ENCODE data around the gene CAMTA1.

The CAMTA1 gene

DNA sequence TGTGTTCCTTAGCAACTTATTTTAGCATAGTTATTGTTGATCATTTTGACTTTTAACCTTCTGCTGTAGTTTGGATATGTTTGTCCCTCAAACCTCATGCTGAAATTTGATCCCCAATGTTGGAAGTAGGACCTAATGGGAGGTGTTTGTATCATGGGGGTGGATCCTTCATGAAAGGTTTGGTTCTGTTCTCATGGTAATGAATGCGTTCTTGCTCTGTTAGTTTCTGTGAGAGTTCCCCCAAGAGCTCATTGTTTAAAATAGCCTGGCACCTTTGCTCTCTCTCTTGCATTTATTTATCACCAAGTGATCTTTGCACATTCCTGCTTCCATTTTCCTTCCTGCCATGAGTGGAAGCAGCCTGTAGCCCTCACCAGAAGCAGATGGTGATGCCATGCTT lies 613.7 kb downstream of the CAMTA1 start:
- no peak overlapping the region for H3K4me3 ChIP-seq (ENCODE audit: low read depth, low read length)

DNA sequence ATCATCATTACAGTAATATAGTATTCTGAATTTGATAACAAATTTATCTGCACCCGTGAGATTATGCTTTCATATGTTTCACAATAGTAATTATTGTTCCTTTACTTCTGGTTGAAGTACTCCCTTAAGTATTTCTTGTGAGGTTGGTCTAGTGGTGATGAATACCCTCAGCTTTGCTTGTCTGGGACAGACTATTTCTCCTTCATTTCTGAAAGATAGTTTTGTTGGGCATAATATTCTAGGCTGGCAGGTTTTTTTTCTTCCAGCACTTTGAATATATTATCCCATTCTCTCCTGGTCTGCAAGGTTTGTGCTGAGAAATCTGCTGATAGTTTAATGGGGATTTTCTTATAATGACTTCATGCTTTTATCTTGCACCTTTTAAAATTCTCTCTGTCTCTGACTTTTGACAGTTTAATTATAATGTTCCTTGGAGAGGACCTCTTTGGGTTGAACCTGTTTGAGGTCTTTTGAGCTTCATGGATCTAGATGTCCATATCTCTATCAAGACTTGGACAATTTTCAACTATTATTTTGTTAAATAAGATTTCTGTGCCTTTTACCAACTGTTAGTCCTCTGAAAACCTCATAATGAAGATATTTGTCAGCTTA lies 614.4 kb downstream of the CAMTA1 start:
- TF ChIP-seq, protein P1, sequence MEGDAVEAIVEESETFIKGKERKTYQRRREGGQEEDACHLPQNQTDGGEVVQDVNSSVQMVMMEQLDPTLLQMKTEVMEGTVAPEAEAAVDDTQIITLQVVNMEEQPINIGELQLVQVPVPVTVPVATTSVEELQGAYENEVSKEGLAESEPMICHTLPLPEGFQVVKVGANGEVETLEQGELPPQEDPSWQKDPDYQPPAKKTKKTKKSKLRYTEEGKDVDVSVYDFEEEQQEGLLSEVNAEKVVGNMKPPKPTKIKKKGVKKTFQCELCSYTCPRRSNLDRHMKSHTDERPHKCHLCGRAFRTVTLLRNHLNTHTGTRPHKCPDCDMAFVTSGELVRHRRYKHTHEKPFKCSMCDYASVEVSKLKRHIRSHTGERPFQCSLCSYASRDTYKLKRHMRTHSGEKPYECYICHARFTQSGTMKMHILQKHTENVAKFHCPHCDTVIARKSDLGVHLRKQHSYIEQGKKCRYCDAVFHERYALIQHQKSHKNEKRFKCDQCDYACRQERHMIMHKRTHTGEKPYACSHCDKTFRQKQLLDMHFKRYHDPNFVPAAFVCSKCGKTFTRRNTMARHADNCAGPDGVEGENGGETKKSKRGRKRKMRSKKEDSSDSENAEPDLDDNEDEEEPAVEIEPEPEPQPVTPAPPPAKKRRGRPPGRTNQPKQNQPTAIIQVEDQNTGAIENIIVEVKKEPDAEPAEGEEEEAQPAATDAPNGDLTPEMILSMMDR (IDR thresholded peaks at IDR 0.05; ENCODE audit: low read depth, low read length) = no peak

More for the DNA sequence above, 613.7 kb downstream of the CAMTA1 start:
- TF ChIP-seq, protein P1 (IDR thresholded peaks at IDR 0.05; ENCODE audit: low read depth, low read length) = no peak

DNA sequence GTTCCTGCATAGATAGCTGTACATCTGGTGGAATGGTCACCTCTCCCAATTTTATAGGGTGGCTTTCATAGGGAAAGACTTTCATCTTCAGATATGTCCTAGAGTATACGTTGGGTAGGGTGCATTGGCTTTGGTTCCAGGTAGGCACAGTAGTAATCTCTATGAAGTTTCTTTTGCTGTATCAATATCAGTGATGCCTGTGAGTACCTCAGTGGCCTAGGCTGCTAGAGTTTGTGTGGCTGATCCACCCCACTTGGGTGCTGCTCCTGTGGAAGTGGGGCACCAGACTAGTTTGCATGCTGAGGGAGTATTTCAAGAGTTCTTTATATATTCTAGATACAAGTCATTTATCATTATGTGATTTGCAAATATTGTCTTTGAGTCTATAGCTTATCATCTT lies 615.3 kb downstream of the CAMTA1 start:
- no peak overlapping the region for H3K4me3 ChIP-seq (ENCODE audit: low read depth, low read length)
- TF ChIP-seq, protein P1 (IDR thresholded peaks at IDR 0.05; ENCODE audit: low read depth, low read length) = no peak

More for the DNA sequence above, 614.4 kb downstream of the CAMTA1 start:
- no peak overlapping the region for H3K4me3 ChIP-seq (ENCODE audit: low read depth, low read length)

DNA sequence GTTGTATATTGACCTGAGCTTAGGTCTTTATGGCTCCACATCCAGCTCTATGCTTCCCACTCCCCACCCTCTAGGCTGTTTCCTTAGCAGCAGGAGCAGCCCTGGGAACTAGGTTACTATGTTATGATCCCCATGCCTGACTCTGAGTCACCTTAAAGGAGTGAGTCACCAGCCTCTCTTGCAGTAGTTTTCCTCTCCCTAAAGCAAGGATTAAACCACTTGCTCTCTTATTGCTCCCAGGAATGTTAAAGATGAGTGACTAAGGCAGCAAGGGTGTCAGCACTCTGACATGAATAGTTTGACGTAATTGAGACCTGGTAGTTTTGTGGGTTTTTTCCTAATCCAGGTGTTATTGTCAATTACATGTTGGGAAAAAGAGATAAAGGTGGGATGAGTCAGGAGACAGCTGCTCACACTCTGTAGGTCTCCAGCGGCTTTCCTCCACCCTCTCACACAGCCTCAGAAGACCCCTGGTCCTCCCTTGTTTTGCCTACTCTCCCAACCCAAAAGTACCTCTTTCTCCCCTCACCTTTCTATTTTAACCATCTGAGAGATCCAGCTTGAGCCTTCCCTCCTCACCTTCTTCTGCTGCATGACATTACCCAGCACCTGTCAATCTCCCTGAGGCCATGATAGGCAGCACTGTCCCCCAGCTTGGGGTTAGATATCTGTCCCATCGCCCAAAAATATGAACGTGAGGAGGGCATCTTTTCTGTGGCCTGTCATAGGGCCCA lies 616.7 kb downstream of the CAMTA1 start:
- TF ChIP-seq, protein P1 (IDR thresholded peaks at IDR 0.05; ENCODE audit: low read depth, low read length) = no peak
- H3K4me3 ChIP-seq (ENCODE audit: low read depth, low read length) = no peak overlapping the region

DNA sequence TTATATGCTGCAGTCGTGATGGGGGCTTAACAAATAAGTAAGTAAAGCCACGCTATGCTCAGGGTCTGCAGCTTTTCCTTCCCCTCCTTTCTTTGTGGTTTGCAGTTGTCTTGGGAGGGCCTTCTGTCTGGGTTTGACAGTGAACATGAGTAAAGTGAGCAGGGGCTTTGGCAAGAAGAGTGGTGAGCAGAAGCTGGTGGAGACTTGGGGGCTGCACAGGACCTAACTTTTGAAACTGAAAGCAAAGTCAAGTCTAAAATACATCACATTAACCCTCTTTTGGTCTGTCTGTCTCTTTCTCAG lies 617.2 kb downstream of the CAMTA1 start:
- TF ChIP-seq, protein P1 (IDR thresholded peaks at IDR 0.05; ENCODE audit: low read depth, low read length) = no peak
- no peak overlapping the region for H3K4me3 ChIP-seq (ENCODE audit: low read depth, low read length)

DNA sequence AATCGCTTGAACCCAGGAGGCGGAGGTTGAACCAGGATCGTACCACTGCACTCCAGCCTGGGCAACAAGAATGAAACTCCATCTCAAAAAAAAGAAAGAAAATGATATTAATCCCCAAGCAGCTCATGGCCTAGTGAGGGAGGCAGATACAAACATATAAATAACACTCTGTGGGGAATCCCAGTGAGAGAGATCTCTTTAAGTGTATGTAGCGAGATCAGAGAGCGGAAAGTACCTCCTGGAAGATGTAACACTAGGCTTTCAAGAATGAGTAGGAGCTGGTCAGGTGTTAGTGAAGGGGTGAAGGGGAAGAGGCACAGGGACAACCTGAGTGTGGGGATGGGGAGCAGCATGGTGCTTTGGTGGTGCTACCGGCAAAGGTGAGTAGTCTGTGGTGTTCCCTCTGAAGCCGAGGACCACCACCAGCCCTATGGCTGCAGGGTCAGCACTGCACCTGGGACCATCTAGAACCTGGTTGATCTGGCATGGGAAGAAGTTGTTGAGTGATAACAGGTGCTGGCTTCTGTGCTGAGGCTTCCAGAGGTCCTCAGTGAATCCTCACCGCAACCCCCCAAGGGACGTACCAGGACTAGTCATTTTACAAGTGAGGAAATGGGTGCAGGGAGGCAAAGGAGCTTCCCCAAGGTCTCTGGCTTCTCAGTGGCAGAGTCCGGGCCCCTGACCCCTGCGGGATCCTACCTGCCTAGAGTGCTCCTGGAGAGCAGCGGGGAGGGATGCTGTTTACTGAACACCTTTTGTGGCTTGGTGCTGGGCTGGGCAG lies 618.2 kb downstream of the CAMTA1 start:
- no peak overlapping the region for H3K4me3 ChIP-seq (ENCODE audit: low read depth, low read length)
- TF ChIP-seq, protein P1 (IDR thresholded peaks at IDR 0.05; ENCODE audit: low read depth, low read length) = no peak

Data from WI38 (cell line).